Stimulated activated CD4-positive, alpha-beta T cell treated with anti-CD3 and anti-CD28 coated beads, Interleukin-12 subunit alpha, Interleukin-12 subunit beta, amount 100 ng/mL, for 4 hours (primary cell): ENCODE measurements around the gene HSF2BP.
"Not testable (repeated sequence)": the region's sequence is repeated elsewhere in the genome, so short reads cannot be mapped to it uniquely, and the experiment has no call there.

Experiments
- DNase-seq: peaks from one replicate; pipeline ENCODE4 v3.0.0-alpha.2; 2020

Gene HSF2BP

GRCh38 chr21:43616861-43617260 is 42.4 kb downstream of the HSF2BP start:
- not testable (repeated sequence) for DNase-seq

GRCh38 chr21:43614839-43615238 is 44.4 kb downstream of the HSF2BP start:
- DNase-seq, result no peak

GRCh38 chr21:43613755-43614638 is 45.3 kb downstream of the HSF2BP start:
- DNase-seq, result no peak

GRCh38 chr21:43611598-43612369 is 47.5 kb downstream of the HSF2BP start:
- no peak for DNase-seq

- no peak for DNase-seq
Measured at GRCh38 chr21:43609501-43610340, 49.6 kb downstream of the HSF2BP start.

- no peak for DNase-seq
Measured at GRCh38 chr21:43608664-43609063, 50.6 kb downstream of the HSF2BP start.

- DNase-seq, result no peak
Measured at GRCh38 chr21:43608225-43608624, 51.1 kb downstream of the HSF2BP start.

GRCh38 chr21:43605320-43606215 is 53.7 kb downstream of the HSF2BP start:
- DNase-seq, result no peak

- DNase-seq, result no peak
Measured at GRCh38 chr21:43604505-43605204, 54.6 kb downstream of the HSF2BP start.

- no peak for DNase-seq
Measured at GRCh38 chr21:43603641-43604504, 55.4 kb downstream of the HSF2BP start.

- DNase-seq, result no peak
Measured at GRCh38 chr21:43603233-43603626, 56.1 kb downstream of the HSF2BP start.

- DNase-seq, result no peak
Measured at GRCh38 chr21:43602266-43603232, 56.7 kb downstream of the HSF2BP start.

- no peak for DNase-seq
Measured at GRCh38 chr21:43600642-43601402, 58.5 kb downstream of the HSF2BP start.

- no peak for DNase-seq
Measured at GRCh38 chr21:43599728-43600127, 59.6 kb downstream of the HSF2BP start.

- DNase-seq, result no peak
Measured at GRCh38 chr21:43598416-43599120, 60.7 kb downstream of the HSF2BP start.

- DNase-seq, result no peak
Measured at GRCh38 chr21:43597540-43598250, 61.6 kb downstream of the HSF2BP start.

GRCh38 chr21:43597052-43597451 is 62.2 kb downstream of the HSF2BP start:
- no peak for DNase-seq
